Stimulated activated naive CD4-positive, alpha-beta T cell (primary cell): ENCODE results near the gene MYO19.
"Not testable (repeated sequence)": the region's sequence is repeated elsewhere in the genome, so short reads cannot be mapped to it uniquely, and the experiment has no call there.

Experiments used
- DNase-seq, 6 experiments: peaks; one replicate each; lab custom pipeline; 2025; lab: John Stamatoyannopoulos, UW

MYO19 gene

DNA sequence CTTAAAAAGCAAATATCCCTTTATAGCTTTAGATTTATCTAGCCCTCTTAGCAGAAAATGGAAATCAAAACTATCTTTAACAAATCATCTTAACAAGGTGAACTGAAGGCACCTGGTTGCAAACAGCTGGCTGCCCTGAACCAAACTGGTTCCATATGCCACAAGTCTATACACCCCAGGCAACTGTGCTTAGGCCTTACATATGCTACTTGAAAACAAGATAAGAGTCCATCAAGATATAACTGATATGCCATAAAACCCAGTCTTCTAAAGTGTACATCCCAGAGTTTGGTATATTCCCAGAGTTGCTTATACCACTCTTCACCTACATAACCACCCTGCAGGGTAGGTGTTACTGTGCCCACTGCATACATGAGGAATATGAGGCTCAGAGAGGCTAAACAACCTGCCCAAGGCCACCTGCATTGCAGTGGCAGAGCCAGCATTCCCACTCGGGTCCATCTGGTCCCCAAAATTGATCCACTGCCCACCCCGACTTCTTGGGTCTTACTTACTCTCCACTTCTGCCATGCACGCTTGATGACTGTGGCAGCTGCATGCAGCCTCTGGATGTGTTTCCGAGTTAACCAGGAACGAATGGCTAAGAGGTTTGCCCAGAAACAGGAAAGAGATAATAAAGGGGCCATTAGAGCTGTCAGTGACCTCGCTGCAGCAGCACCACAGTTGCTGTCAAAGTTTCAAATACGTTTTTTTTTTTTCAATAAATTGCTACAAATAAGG lies 35.9 kb downstream of the MYO19 start:
- no peak for DNase-seq

- no peak for DNase-seq
Measured at GRCh38 chr17:36498155-36498554, 36.5 kb downstream of the MYO19 start.

DNA sequence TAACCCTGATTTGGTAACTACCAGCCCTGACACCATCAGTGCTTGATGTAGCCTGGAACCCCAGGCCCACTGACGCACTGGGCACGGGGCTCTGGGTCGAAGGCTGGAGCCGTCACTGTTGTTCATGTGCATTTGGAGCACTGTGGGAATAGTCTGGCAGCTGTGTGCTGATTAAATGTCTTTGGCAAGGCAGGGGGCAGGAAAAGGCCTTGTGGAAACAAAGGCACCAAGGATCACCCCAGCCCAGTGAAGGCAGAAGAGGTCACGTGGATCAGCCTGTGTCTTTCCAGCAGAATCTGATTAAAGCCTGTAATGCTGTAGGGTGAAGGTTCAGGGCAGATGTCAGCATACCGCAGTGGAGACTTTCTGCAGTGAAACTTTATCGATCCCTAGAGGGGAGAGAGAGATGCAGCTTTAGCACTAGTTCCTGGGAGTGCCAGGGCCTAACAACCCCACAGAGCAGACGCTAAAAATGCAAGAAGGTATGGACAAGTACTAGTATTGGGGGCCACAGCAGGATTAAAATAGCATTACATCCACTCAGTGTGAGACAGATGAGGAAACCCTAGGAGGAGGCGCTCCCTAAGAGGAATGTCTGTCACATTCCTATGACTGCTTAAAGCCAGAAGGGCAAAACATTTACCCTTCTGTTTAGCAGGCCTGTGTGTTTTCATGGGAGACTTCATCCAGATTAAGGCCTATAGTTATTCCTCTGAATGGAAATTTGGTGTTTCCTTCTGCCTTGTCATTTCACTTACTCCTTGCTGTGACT lies 38.5 kb downstream of the MYO19 start:
- no peak for DNase-seq

GRCh38 chr17:36495076-36495578 lies 39.5 kb downstream of the MYO19 start:
- DNase-seq, result no peak

DNA sequence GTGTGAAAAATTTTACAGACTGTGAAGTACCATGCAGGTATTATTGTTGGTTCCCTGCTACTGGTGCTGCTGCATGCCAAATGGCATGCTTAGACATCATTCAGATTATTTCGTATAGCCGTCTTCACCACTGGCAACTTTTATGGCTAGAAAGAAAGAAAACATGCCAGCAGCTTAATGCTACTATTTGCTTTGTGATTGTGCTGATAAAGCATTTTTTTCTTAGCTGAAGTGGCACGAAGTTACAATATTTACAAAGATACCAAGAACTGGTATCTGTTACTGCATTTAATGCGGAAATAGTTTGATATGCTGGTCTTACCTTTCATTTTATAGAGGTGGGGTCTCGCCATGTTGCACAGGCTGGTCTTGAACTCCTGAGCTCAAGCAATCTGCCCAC lies 40.0 kb downstream of the MYO19 start:
- no peak for DNase-seq

DNA sequence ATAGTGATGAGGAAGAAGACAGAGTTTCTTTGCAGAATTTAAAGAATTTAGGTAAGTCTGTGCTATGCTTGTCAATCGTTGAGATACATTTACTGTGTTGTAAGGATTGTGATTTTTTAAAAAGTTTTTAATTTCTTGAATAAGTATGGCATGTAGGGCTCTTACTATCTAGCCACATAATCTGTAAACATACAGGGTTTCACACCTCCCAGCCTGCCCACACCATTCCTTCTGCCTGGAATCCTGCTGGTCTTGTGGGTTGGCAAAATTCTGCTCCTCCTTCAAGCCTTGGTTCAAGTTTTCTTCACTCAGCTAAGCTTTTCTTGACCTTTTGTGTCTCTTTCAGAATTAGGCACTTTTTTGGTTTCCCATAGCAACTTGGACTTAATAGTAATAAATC lies 40.7 kb downstream of the MYO19 start:
- no peak for DNase-seq

- peak; percentile 81 to 90 (median 87) for DNase-seq
Measured at GRCh38 chr17:36486204-36487194, 48.2 kb downstream of the MYO19 start, which contains the start of gene ZNHIT3. Gene ZNHIT3 (plus strand): TSS chr17:36486681. CDS start chr17:36486700, 19 bp downstream.

- no peak for DNase-seq
Measured at GRCh38 chr17:36485805-36486203, 48.9 kb downstream of the MYO19 start.

DNA sequence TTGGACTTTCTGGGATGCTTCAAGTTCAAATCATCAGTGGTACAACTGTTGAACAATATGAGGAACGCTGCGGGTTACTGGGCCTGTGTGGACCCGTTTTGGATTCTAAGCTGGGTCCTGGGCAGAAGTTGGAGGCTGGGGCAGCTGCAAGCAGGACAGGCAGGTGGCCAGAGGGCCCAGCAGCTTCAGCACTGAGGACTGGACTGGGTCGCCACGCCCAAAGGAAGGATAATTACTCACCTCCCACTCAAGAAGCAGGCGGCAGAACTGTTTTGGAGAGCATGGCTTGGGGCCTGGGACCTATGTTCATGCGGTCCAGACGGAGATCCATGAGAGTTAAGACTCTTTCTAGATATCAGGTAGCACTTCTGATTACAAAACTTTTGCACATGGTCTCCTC lies 49.6 kb downstream of the MYO19 start:
- DNase-seq, result no peak

DNA sequence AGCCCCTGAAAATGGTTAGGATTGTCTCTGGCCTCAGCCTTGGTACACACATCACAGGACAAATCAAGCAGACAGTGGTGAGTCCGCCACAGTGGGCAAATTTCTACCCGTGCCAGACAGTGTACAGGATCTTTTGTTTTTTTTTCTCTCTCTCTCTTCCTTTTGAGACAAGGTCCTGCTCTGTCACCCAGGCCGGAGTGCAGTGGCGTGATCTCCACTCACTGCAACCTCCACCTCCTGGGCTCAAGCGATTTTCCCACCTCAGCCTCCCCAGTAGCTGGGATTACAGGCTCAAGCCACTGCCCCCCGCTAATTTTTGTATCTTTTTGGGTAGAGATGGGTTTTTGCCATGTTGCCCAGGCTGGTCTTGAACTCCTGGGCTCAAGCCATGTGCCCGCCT lies 50.6 kb downstream of the MYO19 start:
- DNase-seq, result not testable (repeated sequence)

- DNase-seq, result peak; percentile 48 to 81 (median 72)
Measured at GRCh38 chr17:36482611-36483504, 51.8 kb downstream of the MYO19 start.

DNA sequence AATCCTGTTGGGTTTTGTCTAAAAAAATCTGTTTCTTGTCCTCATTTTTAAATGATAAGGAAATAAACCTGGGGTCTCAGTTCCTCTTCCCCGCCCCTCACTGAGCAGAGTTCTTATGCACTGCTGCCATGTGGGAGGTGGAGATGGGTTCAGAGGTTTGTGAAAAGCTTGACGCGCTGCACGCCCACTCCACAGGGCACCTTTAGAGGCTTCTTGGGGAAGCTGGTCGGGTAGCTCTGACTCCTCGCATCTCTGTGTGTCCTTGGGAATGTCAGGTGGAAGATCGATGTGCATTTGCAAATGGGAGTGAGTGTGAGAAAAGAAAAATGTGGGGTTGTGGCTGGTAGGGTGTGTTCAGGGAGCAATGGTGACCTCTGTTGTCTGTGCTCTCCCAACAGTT lies 52.8 kb downstream of the MYO19 start:
- no peak for DNase-seq

GRCh38 chr17:36475346-36475970 lies 59.2 kb downstream of the MYO19 start:
- no peak for DNase-seq

DNA sequence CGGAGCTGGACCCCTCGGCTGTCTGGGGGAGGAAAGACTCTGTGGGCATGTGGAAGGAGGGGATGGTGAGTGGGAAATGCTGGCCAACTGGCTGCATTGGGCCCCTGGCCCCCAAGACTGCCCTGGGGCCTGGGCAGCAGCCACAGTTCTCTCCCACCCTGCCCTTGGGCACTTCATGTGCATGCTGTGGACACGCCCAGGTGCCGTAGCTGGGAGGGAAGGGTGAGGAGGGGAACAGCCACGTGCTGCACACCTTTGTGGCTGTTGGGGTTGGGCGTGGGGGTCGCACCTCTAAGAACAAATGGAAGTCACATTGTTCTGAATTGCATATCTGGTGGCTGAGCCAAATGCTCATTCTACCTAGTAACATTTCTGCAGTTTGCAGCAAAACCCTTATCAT lies 60.1 kb downstream of the MYO19 start:
- no peak for DNase-seq

DNA sequence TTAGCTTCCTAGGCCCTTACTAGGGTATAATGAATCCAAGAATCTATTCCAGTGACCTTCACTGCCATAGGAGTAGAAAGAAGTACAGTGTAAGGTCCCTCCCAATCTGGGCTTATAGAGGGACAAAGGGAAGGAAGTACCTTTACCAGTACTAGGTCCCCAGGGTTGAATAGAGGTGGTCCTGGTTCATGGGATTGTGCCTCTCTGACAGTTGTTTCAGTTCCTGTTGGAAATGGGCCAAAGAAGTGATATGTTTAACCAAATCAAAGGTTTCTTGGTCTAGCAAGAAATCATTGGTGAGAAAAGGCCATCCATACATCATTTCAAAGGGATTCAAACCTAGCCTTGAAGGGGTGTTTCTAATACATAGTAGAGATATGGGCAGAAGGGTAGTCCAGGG lies 64.2 kb downstream of the MYO19 start:
- no peak for DNase-seq

DNA sequence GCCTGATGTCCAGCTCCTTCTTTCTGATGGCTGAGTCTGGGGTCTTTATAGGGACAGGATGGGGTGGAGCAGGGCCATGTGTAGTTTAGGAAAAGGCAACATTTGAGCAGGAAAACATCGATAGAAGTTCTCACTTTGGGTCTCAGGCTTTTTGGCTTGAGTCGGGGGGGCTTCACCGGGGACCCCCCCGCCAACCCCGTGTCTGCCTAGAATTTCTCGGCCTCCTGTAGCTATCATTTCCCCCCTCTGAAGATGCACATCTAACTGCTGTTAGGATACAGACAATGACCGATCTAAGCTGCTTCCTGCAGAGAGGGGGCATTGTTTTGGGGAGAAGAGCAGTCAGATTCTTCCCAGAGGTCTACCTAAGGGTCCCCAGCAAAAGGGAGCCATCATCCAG lies 64.9 kb downstream of the MYO19 start:
- DNase-seq, result no peak

DNA sequence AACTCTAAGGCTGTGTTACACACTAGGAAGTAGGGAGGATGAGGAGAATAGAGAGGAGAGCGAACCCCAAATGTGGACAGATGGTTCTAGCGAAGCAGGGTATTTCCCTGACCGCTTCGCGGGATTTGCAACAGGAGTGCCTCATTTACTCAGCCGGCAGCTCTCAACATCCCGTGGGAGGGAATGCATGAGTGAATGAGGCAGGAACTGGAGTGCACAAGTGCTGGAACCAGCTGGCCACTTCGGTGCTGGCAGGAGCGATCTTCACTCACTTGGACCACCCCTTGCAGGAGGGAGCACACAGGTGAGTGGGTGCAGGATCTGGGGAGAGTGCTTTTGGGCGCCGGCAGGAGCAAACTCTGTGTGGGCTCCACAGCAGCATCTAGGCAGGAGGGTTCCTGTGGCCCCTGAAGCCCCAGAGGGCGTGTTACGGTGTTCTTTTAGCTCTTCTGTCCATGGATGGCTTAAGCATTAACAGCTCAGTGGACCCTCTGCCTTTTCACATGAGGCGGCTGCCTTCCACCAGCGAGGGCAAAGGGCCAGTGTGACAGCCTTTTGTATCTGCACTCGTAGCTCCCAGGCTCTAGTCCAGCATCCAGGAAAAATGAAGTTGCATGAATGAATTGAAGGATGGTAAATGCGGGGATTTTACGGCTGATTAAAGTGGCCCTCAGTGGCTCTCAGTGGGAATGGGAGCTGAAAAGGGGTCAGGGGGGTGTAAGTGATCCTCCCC lies 65.6 kb downstream of the MYO19 start:
- DNase-seq, result no peak

- DNase-seq, result no peak
Measured at GRCh38 chr17:36464765-36465088, 69.9 kb downstream of the MYO19 start.

GRCh38 chr17:36463916-36464764 lies 70.5 kb downstream of the MYO19 start:
- peak in 3 of 6 experiments; percentile 1 to 14 (median 2) for DNase-seq
